DMS114 treated with DMSO at 0.1 percent for 48 hours (cell line): ENCODE data around the gene CAB39.

Experiments
- DNase-seq: peaks from one replicate; lab custom pipeline; 2025; ENCODE audit not compliant: unreplicated experiment; lab: John Stamatoyannopoulos, UW

The CAB39 gene

DNA sequence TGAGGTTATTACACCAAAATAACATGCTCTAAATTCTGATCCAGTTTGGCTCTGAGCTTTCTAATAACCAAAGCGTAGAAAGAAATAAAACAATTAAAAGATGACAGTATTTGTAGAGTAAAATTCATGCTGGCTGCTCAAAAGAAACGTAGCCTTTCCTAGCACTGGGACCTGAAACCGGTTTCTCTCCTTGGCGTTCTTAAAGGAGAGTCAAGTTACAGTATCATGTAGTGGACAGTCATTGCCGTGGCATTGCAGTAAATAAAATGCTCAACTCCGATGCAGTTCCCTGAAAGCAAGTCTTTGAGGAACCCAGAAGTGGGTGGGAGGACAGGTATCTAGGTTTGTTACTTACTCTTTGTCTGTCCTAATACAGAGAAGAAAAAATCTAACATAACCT is 99.4 kb downstream of the CAB39 start:
- no peak for DNase-seq

DNA sequence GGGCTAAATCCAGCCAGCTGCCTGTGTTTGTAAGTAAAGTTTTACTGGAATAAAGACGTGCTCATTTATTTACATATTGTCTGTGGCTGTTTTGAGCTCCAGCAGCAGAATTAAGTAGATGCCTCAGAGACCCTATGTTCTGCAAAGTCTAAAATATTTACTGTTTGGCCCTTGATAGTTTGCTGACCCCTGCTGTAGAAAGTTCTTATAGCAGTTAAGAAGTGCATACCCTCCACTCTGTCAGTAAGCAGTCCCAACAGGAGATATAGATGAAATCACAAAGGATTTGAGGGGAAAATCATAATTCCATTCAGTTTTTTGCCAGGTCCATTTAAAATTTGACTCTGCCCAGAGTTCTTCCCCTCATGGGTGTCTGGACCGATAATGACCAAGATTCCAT is 102.0 kb downstream of the CAB39 start:
- peak; percentile 11 for DNase-seq

DNA sequence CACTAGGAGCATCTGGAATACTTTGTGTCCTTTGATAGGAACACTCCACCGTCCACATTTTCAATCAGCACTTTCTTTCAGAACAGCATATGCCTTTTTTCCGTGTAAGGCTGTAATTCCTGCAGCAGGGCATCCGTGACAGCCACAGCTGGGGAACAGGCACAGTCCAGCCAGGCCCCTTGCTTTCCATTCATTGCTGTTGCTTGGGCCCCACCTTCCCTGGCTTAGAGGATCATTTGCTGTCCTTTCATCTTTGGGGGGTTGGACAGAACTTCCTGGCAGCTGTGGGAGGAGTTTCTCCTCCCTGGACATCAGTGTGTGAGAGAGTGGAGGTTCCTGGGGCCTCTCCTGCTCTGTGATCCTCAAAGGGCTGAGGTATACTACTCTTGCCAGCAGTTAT is 102.4 kb downstream of the CAB39 start:
- DNase-seq = no peak

DNA sequence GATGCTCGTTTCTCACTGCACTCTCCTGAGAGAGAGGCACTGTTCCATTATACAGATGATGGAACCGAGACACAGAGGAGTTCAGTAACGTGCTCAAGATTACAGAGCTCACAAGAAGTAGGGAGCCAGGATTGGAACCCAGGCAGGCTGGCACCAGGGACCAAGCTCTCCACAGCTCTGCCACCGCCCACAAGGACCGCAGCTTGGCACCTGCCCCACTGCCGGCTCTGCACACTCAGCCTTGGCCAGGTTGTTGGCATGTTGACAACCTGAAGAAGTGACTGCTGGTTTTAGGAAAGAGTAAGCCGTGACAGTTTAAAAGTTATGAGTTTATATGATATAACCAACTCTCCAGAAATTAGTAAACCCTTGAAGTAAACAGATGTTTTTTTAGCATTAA is 104.1 kb downstream of the CAB39 start:
- DNase-seq = no peak

DNA sequence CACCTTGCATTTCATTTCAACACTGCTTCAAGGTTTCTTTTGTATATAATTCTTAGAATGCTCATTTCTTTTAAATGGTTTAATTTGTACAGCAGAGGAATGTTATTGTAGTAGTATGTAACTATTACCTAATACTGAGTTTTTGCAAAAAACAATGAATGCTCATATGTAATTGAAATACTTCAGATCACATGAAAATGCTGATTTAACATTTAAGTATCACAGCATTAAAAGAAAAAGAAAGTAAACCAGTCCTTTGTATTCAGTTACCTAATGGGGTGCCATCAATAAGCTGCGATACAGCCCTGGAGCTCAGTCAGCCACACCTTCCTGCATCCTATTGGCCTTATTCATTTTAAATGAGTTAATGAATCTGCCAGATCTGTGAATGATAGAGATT is 106.8 kb downstream of the CAB39 start:
- DNase-seq = no peak

DNA sequence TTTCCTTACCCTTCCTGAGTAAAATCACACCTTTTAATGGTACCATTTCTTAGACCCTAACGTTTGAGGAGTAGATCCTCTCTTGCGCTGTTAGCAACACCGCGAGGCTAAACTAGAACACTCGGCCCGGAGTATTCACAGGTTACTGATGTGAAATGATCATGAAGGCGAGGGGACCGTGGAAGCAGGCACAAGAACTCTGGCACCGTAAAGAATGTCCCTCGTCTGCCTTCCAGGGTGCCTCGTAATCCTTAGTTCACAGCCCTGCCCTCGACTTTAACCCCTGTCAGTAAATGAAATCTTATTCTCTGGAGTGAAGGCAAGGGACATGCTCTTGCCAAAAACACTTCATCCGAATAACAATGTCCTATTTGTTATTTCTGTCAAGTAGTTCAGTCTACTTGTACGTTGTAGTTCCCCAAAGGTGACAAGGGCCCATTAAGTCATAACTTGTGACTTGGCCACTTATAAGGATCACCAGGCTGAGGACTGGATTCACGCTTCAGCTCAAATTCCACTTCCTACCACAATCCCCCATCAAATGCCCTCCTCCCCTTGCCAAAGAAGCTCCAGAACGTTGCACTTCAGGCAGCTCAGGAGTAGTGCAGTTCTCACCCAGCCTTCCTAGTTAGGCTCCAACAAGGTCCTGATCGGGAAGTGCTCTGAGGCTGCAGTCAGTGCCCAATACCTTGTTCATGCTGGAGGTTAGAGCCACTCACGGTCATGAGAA is 108.8 kb downstream of the CAB39 start:
- no peak for DNase-seq

DNA sequence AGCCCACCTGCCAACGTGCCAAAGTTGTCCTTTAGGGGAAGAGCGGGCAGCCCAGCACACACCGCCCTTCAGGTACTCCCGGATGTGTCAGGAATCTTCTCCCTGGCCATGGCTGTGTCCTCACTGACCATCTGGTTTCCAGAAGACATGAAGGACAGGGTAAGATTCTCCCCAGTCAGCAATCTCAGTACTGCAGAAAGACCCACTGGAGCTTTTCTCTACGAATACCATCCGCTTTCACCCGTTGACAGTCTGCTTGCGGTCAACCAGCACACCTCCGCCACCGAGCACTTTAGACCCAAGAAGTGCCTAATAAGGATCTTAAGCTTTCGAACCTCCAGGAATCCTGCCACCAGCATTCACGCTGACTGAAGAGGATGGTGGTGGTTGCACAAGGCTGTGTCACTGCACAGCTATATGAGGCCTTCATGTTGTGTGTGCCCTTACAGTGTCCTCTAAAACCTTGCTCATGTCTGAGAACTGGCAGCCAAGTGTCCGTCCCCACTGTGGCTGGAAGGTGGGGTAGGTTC is 109.4 kb downstream of the CAB39 start:
- no peak for DNase-seq

DNA sequence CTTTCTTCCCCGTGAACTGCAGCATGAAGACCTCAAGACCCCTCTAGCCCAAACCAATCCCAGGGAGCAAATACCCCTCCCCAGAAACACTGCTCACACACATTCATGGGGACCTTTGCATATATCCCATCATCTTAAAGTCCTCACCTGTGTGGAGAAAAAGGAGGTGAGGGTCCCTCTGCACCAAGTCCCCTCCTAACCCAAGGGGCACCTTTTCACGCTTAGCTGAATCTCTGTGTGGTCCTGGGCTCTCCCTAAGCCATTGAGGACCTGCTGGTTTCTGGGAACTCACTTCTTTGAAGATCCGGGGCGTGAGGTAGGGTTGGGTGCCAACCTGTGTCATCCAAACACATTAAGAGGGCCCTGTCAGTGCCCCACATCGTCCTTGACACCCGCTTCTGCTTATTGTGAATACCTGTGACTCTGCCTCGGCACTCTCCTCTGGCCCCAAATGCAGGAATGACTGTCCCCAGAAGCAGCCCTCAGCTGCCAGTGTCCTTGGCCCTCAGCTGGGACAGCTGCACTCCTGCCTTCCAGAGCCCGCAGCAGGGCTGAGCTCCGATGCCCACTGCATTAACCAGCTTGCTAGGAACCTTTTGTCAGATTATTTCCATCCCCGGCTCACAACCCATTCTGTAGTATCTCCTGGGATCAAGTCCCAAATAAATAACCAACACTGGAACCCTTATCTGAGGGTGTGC is 110.8 kb downstream of the CAB39 start:
- no peak for DNase-seq

DNA sequence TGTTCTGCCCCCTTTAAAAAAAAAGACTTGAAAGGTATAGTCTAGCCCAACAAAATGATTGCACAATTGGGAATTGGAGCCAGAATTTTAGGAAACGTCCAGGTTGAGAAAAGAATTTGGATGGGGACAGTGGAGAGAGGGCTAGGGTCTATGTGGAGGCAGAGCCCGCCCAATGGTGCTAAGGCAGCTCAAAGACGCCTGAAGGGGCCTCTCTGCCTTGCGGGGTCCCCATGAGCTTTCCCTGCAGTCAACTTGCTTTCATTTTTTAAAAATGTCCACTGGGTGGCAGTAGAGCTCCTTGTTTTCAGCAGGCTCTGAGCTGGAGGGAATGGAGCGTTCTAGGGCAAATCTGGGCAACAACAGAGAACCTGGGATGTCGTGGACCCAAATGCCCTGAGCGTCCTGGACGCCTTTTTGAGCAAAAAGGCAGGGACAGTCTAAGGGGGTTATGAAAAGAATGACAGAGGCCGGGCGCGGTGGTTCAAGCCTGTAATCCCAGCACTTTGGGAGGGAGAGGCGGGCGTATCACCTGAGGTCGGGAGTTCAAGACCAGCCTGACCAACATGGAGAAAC is 111.8 kb downstream of the CAB39 start:
- peak; percentile 75 for DNase-seq

DNA sequence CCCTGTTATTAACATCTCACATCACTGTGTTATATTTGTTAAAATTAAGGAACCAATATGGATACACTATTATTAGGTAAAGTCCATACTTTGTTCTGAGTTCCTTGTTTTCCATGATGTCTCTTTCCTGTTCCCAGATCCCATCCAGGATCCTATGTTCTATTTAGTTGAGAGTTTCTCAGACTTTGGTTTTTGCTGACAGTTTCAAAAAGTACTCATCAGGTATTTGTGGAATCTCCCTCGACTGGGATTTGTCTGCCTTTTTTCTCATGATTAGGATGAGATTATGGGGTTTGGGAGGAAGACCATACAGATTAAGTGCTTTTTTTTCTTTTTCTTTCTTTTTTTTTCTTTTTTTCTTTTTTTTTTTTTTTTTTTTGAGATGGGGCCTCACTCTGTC is 112.7 kb downstream of the CAB39 start:
- DNase-seq = no peak

DNA sequence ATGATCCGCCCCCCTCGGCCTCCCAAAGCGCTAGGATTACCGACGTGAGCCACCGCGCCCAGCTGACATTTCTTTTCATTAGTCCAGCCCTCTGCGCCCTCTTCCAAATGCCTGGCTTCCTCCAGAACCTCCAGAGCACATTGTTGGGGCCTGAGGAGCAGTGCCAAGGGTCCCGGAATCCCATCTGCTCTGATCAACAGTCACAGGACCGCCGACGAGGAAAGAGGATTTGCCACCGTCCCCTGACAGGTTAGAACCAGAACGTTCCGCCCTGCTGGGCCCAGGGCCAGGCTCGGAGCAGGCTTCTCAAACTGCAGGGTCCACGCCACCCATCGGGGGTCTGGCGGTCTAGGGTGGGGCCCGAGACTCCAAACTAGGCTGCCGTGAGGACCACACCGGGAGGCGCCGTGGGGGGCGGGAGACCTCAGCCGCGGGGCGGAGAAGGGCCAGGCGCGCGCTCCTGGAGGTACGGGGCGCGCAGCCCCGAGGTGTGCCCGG is 115.2 kb downstream of the CAB39 start:
- no peak for DNase-seq

DNA sequence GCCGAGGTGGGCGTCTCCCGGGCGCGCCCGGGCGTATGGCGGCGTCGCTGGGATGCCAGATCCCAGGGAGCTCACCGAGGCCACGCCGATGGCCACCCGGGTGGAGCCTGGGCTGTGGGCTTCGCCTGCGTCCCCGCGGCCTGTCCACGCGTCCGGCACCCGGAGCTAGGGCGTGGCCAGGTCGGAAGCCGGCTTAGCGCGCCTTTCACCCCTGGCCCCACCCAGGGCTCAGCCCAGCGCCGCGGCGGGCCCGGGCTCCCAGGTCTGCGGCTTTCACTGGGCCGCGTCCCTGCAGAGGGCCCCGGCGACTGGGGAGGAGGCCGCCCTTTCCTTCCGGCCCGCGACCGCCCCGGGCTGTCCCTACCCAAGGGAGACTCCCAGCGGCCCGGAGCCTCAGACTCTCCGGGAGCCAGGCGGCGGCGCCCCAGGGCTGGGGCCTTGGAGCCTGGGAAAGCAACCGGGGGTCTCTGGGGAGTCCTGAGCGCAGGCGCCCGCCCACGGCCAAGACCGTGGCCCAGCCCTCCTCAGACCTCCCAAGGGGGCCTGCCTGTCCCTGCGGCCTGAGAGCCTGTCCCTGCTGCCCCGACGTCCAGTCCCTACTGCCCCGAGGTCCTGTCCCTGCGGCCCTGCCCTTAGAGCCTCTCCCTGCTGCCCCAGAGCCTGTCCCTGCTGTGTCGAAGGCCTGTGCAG is 115.8 kb downstream of the CAB39 start:
- no peak for DNase-seq

DNA sequence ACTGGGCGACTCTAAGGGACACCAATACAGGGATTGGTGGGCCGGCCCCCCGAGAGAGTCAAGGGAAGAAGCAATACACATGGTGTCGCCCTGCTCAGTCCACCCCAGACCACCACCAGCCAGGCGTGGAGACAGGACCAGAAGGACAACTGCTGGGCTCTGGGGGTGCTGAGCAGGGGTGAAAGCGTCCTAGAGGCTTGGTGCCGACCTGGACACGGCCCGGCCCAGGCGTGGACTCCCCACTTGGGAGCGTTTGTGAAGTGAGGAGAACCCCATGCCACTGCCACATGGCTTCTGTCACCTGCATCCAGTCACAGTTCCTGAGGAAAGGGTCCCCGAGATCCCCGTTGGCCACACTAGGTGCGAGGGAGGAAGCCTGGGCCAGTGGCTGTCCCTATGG is 116.7 kb downstream of the CAB39 start:
- no peak for DNase-seq

DNA sequence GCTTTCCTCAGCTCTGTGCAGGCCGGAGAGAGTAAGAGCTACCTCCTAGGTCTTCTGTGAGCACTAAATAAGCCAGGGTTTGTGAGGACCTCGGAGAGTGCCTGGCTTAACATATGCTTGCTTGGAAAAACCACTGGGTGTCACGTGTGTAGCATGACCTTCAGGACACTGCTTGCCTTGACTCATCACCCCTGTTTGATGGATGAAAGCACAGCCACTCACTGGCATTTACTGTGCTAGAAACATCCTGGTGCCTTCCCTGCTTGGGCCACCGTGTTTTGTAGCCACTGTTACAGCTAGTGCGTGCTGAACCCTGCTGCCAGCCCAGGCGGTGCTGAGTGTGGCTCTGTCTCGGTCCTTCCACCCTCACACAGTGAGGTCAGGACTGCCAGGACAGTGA is 117.3 kb downstream of the CAB39 start:
- DNase-seq = no peak

DNA sequence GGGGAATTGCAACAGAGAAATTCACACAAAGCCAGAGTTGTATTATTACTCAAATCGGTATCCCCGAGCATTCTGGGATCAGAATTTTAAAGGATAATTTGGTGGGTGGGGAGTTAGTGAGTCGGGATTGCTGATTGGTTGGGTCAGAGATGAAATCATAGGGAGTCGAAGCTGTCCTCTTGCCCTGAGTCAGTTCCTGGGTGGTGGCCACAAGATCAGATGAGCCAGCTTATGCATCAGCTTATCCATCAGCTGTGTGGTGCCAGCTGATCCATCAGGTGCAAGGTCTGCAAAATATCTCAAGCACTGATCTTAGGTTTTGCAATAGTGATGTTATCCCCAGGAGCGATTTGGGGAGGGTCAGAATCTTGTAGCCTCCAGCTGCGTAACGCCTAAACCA is 117.8 kb downstream of the CAB39 start:
- DNase-seq = no peak

DNA sequence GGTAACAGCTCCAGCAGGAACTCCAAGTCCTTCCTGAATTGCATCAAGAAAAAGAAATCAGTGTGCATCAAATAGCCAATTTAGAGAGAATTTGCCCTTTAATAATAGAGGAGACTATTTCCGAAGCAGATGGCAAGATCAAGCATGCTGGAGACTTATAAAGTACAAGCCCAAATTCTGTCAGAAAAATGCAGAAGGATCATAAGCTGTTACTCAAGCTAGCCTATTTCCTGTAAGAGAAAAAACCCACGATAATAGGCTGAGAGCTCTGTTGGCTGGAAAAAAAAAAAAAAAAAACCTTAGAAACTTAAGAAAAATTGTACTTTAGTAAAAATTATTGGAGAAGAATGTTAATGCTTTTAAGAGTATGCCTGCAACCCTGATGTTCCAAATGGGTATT is 127.7 kb downstream of the CAB39 start:
- no peak for DNase-seq

DNA sequence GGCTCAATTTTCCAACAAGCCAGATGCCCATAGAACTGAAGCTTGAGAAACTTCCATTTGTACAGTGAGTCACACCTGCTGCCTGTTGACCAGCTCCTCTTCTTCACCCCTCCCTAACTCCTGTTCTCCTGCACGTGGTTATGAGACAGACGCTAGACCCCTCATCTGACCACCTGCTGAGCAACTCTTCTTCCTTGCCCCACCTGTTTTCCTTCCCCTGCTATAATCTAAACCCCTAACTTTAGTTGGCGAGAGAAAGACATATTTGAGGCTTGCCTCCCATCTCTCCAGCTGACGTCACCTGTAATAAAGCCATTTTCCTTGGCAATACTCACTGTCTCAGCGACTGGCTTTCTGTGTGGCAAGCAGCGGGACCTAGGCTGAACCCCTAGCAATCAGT is 129.8 kb downstream of the CAB39 start:
- no peak for DNase-seq

DNA sequence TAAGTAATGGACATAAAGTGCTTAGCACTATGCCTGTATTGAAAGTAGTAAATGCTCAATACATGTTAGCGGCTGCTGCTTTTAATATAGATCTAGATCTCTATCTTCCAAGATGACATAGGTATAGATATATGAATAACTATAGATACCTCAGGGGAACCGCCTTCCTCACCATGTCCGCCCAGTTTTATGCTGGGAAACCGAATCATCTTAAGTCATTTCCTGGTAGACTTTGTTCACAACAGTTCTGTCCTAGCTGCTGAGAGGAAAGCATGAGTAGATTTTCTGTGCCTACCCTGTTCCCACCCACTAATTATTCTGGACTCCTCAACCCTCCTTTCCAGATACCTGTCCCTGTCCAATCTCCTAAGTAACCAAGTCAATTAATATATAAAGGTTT is 130.5 kb downstream of the CAB39 start:
- no peak for DNase-seq

DNA sequence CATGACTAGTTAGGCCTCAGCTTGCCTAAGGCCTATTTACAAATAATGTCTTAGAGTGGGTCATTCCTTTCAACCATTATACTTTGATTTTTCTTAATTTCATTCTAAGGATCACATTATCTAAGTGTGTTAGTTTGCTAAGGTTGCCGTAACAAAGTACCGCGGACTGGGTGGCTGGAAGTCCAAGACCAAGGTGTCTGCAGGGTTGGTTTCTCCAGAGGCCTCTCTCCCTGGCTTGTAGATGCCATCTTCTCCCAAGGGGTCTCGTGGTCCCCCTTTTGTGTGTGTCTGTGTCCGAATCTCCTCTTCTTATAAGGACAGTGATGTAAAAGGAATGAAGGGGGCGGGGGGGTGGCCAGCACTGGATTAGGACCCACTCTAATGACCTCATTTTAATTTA is 133.7 kb downstream of the CAB39 start:
- DNase-seq = no peak

DNA sequence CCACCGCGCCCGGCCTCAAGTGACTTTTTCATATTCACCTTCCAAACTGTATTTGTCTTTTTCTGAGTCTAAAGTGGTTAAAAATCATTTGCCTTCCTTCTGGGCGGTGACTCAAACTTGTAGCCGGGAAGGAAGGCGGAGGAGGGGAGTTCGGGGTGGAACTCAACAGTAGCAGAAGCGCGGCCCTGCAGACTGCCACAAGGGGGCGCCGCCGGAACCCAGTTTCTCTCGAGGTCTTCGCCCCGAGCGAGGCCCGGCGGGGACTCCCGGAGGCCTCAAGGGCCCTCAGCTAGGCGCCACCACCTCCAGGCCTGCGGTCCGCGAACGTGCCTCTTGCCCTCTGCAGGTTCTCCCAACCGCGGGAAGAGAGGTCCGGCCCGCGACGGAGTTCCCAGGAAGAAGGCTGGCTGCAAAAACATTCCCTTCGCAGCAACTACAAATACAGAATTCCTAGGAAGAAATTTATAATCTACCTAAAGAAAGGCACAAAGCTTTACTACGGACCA is 135.3 kb downstream of the CAB39 start:
- DNase-seq = peak; percentile 62

DNA sequence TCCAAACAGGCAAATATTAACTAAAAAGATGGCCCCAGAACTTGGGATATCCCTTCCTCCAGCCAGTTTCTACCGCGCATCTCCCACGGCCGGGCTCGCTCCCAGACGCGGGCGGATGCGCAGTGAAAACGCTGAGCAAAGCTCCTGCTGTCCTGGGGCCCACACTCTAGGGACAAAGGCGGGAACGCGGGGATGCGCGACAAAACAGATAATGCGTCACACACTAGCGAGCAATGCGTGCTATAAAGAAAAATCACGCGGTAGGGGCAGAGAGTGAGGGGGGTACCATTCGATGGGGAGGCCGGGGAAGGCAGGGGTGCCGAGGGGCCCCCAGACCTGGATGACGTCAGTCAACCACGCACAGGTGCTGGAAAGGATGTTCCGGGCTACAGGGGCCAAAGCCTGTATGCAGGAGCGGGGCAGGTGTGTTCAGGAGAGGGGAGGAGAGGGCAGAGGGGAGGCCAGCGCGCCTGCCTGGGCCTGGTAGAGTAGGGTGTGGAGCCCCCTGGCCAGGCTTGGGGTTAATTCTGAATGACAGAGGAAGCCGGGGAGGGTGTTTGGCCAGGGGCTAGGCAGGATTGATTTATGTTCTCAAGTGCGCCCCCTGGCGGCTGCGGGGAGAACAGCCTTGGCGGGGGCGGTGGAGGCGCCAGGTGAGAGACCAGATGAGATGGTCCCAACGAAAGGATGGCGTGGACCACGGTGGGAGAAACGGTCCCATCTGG is 137.2 kb downstream of the CAB39 start:
- DNase-seq = no peak
